Hematopoietic multipotent progenitor cell treated with erythropoietin and hydrocortisone succinate and interleukin-3 and kit ligand, for 17 days (in vitro differentiated cells): ENCODE results near the gene RELN.
"Not testable (repeated sequence)": the region's sequence is repeated elsewhere in the genome, so short reads cannot be mapped to it uniquely, and the experiment has no call there.

Experiments
- DNase-seq: peaks from one replicate; pipeline ENCODE4 v3.0.0-alpha.2; 2015; ENCODE audit warnings: low spot score

Gene RELN

DNA sequence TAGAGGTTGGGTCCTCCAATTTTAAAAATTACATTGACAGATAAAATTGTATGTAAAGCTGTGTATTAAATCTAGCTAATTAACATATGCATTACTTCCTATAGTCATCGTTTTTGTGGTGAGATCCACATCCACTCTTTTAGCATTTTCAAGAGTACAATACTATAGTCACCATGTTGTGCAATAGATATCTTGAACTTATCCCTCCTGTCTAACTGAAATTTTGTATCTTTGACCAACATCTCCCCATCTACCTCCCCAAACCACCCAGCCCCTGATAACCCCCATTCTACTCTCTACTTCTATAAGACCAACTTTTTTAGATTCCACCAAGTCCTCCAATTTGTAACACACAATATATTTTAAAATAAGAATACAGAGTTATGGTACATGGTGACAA is 208.0 kb downstream of the RELN start:
- DNase-seq, result no peak

DNA sequence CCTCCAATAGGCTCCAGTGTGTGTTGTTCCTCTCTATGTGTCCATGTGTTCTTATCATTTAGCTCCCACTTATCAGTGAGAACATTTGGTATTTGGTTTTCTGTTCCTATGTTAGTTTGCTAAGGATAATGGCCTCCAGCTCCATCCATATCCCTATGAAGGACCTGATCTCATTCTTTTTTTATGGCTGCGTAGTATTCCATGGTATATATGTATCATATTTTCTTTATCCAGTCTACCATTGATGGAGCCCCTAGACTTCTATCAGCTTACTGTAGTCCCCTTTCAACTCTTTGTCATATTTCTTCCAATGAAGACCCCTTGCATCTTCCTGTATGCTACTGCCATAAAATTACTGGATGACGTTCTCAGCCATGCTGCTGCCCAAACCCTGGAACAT is 208.9 kb downstream of the RELN start:
- not testable (repeated sequence) for DNase-seq

DNA sequence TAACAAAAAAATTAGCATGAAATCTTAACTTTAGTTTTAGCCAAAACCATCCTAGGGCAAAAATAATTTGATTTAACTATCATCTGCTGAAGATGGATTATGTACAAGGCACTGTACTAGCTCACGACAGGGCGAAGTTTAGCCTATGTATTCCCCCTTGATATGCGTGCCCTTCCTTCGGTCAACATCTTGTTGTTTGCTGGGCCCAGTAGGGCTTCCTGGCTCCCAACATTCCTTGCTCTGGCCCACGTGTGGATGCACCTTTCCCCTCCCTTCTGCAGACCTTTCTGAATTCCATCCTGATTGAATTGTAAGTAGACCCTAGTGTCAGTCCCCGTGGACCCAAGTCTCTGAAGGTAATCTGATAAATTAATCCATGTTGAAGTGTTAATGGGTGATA is 212.0 kb downstream of the RELN start:
- DNase-seq, result no peak

DNA sequence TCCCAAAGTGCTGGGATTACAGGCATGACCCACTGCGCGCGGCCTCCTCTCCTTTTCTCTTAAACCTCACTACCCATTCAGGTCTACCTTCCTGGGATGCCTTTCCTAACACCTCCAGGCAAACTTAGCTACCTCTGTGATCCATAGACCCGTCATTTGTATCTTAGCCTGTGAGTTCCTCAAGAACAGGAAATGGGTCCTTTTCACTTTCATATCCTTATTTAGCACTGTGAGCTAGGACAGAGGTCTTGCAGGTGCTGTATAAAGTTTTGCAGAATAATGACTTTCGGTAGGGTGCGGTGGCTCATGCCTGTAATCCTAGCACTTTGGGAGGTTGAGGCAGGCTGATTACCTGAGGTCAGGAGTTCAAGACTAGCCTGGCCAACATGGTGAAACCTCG is 215.7 kb downstream of the RELN start:
- DNase-seq, result no peak

DNA sequence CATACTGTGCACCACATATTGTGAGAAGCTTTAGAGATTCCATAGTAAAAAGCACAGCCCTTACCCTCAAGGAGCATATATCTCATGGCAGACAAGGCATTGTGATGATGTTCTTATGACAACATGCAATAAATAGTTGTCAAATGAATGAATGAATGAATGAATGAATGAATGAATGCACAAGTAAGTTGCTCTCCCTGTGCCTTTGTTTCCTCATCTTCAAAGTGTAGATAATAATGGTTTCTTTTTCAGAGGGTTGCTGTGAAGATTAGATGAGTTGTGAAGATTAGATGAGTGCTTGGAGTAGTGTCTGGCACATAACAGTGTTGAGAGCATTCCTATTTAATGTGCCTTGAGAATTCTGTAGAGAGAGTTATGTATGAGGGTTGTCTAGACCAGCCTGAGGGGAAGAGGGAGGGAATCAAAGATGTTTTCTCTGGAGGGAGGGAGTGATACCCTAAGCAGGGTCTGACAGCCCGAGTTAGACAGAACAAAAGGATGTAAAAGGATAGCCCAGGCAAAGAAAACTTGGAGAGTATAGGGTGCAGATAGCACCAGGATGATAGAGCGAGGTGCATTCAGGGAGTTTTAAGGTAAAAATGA is 217.2 kb downstream of the RELN start:
- no peak for DNase-seq

DNA sequence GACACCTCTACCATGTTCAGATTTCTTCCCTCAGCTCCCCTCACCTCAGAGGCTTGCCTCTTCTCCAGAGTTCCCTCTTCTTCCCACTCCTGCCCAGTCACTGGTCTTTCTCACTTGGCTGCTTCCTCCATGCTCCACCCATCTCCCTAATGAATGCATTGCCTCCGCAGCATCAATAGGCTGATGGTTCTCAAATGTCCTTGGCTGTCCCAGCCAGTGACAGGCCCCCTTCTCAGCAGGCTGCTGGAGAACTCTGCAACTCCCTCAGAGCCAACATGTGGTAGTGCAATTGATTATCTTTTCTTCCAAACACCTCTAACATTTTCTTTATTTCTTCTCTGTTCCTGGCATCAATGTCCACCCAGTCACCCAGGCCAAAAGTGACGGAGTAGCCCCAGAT is 218.2 kb downstream of the RELN start:
- DNase-seq, result no peak

DNA sequence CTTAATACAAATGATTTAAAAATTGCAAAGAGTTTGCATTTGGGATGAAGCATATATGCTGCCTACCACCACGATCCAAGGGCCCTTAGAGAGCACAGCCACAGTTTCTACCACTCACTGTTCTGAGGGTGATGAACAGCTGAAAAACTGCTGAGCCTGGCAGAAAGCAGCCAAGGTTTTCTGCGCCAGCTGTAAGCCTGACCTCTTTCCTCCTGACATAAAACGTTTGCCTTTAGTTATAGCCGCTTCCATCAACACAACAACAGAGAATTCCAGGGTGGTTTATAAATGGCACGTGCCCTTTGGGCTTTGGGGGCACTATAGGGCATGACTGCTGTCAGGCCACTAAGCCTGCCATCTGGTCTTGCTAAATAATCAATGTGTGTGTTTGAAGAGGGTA is 222.8 kb downstream of the RELN start:
- no peak for DNase-seq

DNA sequence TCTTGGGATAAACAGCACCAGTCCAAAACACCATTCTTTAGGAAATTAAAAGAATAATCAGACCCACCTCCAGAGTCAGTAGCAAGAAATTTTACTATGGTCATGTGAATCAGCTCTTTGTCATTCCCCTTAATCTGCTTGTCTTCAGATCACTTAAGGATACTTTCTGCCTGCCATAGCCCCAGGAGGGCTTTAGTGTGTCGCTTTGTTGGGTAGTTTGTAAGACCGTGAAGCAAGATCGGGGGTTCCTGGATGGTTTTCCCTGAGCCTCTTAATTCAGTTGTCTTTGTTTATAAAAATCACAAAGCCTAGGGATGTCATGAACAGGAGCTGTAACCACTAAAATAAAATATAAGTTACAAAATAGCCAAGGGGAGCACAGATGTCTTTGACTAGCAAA is 223.6 kb downstream of the RELN start:
- DNase-seq, result no peak

DNA sequence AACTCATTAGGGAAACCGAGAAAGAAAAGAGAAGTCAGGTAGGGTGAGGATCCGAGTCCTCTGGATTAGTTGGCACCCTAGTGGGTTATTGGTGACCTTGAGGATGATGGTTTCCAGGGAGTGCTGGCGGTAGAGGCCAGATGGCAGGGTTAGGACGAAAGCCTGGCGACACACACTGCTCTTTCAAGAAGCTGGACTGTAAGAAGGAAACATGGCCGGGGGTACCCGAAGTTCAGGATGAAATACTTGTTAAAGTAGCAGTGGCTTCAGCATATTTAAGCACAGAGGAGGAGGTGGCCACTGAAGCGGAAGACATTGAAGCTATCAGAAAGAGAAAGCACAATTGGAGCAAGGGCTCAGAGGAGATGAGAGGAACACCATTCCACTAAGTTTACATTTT is 224.6 kb downstream of the RELN start:
- DNase-seq, result no peak

DNA sequence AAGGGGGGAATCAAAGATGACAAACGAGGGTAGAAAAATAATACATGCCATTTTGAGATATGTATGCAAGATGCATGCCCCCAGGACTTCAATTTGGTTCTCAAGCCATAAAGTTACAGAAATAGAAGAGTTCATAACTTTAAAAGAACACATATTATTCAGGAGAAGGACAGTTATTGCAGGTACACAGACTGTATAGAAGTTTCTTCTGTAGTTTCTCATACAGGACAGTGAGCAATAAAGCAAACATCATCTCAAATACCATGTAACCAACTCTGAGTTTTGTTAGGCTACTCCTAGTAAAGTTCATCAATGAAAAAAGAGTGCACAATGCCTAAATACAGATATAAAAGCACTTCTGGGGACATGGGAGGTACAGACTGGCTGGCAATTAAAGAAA is 226.6 kb downstream of the RELN start:
- DNase-seq, result no peak

DNA sequence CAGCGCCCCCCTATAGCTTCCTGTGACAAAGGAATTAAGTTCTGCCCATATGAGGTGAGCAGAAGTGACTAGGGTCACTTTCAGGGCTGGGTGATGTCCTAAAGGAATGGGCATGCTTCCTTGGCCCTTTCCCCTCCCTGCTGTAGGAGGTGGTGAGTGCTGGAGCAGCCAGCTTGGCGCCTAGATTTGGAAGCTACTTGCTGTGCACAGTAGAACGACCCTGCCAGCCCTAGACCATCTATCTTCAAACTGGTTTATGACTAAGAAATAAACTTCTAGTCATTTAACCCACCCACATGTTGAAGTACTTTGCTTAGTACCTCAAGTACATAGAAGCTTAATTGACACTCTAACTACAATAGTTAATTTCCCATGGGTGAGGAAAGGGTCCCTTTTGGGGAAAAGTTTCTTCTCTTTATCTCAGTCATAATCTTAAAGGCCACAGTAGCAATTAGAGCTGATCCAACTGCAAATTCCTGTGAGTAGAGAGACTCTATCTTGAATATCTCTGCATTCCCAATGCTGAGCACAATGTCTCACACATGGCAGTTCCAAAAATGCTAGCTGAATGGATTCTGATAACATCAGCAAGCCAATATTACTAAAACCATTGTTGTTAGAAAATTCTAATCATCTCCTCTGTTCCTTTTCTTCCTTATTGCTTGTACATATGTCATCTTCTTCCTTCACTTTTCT is 227.2 kb downstream of the RELN start:
- DNase-seq, result no peak

DNA sequence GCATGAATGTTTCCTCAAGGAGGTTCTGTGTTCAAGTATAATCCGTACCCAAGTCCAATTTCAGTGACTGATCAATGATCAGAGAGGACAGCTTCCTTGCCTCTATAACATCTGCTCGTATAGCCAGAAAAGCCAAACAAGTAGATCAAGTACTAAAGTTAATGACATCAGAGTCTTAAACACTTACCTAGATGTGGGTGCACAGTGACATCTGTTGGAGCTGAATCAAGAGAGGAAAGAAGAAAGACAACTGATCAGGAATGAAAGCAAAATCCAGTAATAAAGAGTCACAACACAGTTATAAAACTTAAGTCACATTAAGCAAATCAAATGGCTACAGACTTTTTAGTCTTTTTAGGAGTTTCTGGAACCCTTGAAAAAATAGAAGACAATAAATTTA is 236.5 kb downstream of the RELN start:
- no peak for DNase-seq

DNA sequence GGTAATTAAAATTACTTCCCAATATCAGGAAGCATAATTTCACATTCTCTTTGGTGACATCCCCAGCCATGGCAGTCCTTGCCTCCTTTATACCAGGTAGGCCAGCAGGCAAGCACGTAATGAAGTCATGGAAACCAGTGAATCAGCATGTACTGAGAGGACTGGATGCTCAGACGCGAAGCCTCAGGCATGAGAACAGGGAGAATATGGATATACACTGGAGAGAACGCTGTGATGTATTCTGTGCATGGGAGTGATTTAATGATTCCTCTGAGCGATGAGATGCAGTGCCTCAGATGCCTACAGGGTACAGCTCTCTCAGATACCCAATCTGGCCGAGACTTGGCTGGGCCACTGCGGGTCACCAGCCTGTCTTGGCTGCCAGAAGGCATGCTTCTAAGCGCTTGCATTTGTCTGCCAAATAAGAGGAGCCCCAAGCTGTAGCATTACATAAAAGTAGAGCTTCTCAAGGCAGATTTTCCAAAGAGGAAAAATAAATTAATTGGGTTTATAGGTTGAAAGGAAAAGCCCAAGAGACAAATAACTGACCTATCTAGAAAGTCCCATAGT is 238.1 kb downstream of the RELN start:
- no peak for DNase-seq

DNA sequence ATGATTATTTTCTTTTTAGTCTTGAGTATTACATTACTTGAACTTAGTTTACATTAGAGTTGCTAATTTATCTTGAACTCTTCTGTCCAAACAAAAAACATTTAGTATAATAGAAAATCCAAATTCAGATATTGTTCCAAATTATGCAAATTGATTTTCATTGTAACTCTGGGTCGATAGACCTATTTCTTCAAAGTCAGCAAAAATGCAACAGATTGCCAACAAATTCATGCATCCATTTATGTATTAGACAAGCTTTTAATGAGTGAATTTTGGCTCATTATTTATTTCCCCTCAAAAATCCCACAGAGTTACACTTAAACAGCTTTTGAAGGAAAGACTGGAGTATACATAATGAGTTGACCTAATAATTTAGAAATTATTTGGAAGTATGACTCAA is 240.8 kb downstream of the RELN start:
- DNase-seq, result no peak

DNA sequence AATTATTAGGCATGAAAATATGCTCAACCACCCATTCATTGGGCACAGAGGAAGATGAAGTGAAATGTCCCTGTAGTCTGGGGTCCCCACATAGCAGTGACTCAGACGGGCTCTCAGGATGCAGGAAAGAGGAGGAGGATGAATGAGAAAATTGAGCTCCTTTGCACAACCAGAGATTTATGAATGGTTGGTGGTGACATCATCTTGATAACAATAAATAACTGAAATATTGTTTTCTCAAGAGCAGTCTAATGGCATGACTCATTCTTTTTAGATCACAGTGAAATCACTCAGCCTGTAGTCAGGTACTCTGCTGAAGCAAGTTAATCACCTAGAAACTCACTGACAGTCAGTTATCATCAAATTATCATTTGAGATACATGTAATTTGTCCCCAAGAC is 254.1 kb downstream of the RELN start:
- DNase-seq, result no peak

DNA sequence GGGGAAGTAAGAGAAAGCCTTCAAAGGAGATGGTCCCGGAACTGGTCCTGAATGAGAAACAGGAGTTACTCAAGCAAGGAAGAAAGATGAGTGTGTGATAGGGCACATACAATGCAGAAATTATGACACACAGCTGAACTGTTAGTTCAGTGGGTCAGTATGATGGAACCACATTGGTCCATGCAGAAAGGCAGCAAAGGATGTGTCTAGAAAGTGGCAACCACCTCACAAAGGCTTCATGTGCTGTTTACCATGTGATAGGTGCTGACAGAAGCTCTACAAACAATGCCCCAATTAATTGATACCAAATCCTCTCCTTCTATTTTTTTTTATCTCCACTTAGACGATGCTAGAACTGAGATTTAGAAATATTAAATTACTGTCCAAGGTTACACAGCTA is 258.3 kb downstream of the RELN start:
- no peak for DNase-seq

DNA sequence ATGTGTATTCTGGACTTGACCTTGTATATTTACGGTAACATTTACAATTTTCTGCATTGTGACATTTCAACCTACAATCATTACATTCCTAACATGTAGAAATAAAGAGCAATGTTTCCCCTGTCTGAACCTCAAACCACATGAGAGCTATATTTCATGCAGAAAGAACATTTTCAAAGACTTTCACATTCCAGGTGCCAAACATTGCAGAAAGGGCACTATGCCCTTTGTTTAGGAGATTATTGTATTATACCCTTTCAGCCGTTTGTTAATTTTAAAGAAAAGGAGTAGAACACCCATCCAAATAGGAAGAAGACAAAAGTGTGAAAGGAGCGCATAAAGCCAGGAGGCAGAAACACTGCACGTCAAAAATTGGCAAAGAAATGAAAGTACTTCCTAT is 260.4 kb downstream of the RELN start:
- DNase-seq, result no peak

DNA sequence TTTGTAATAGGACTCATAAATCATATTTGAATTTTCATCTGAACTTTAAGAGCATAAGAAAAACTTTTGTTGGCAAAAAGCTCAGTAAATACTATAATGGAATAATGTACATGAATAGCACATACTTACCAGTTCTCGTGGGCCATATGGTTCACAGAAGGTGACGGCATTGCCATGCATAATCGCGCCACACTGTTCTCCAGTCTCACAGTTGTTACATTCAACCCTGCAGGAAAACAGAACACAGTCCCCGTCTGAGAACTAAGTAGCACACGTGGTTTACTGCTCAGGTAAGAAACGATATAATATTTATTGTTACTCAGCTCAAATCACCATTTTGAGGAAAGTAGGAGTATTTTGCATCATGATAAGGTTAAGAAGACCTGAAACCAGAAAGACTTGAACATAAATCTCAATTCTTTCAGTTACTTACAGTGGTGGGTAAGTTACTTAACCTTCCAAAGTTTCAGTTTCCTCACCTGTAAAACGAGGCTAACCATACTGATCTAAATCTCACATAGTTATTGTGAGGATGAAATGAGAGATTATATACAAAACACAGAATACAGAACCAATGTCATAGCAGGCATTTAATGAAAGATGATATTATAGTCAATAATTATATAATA is 261.4 kb downstream of the RELN start:
- DNase-seq, result no peak

DNA sequence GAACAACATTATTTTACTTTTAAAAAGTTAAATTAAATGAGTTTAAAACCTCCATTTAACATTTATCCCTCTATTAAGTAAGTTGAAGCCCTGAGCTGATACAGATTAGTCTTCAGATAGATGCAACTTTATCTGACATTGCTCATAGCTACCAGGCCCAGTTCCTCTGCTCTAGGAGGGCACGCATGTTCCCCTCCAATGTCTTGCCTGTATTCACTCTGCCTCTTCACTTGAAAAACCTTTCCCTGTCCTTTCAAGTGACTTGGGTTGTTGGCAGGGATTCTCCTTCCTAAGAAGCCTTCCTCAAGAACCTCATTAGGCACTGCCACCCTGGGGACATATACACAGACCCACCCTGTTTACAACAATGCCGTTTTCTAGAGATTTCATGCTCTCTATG is 270.4 kb downstream of the RELN start:
- no peak for DNase-seq

DNA sequence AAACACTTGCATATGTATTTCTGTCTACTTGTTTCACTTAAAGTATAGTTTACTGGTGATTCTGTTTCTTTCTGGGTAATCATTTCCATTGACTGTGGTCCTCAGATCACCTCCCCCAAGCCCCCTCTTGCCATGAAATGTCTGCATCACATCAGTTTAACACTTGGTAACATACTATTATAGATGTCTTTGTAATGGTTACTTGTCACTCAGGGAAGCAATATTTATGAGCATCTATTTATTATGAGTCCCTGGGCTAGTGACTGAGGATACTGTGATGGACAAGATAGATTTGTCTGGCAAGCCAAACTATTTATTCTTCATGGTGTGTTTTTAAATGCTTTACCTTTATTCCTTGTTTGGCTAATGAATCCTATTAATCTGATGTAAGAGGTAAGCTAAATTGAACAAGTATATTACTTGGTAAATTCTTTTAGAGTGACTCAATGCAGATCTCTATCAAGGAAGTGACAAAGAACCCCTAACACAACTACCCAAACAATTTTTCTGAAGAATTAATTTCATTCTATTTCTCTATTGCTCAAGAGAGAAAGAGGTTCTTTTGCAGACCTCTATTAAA is 270.9 kb downstream of the RELN start:
- no peak for DNase-seq

DNA sequence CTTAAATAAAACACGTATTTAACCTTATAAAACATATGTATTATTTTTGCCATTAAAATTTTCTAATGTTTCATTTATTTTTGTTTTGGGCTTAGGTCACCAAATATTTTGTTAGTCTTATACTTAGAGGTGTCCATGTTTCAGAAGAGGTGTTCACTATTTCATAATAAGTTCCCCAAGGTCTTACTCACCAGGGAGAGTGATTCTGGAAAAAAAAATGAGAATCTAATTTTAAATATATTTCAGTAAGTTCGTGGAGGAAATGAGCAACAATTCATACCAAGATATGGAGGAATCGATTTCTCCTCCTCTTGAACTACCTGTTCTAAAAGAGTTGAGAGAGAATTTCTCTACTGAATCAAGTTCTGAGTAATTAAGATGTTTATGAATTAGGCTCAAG is 271.9 kb downstream of the RELN start:
- no peak for DNase-seq

DNA sequence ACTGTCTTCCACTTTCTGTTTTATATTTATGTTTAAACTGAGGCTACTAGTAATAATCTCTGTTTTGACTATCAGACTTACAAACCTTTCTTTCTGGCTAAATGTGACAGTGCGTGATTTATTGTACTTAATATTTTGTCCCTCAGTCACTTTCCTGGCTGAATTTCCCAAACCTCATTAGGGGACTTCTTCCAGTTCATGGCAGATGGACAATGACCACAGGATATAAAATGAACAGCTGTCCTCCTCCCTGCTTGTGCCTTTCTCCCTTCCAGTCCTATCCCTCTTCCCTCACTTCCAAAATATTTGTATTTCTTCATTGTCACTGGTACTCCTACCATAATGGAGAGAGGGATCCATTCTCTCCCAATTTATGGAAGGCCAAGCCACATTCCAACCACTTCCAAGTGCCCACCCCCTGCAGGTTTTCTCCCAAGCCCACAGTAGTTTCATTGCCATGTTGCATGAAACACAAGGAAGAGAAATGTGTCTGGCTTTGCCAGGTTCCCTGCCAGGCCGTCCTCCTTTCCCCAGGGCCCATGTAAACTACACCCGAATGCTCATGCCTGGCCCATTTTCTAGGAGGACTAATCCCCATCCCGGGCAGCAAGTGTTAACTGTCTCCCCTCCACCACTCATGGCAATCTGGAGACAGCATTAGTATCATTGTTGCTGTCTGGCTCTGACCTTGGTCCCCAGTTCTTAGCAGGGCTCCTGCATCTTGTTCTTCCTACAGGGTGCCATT is 273.9 kb downstream of the RELN start:
- no peak for DNase-seq
